CD4-positive, alpha-beta T cell treated with Interleukin-15 for 1 hour (primary cell): Measurements from ENCODE around the gene SPP2.

ENCODE experiments used
- DNase-seq: peaks from one replicate; pipeline ENCODE4 v3.0.0-alpha.2; 2020

SPP2 gene

GRCh38 chr2:234095301-234095700 lies 44.8 kb downstream of the SPP2 start:
- DNase-seq, result no peak

GRCh38 chr2:234096164-234096563 lies 45.7 kb downstream of the SPP2 start:
- no peak for DNase-seq

DNA sequence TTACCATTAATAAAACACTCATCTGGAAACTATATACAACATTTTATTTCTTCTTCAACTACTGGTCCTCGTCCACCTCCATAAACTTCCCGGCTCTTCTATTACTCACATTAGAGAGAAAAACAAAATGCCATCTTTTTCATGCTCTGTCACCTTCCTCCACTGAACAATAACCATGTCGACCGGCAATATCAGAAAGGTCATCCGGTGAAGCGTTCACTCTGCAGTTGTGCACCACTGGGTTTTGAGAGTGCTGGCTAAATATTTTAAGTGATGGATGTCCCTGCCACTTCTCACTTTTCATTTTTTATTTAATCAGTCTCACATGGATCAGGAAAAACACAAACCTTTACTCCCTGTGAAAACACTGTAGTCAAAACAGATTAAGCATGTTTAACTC lies 48.2 kb downstream of the SPP2 start:
- no peak for DNase-seq

- no peak for DNase-seq
Measured at GRCh38 chr2:234099266-234099665, 48.8 kb downstream of the SPP2 start.

GRCh38 chr2:234100686-234101085 lies 50.2 kb downstream of the SPP2 start:
- no peak for DNase-seq

DNA sequence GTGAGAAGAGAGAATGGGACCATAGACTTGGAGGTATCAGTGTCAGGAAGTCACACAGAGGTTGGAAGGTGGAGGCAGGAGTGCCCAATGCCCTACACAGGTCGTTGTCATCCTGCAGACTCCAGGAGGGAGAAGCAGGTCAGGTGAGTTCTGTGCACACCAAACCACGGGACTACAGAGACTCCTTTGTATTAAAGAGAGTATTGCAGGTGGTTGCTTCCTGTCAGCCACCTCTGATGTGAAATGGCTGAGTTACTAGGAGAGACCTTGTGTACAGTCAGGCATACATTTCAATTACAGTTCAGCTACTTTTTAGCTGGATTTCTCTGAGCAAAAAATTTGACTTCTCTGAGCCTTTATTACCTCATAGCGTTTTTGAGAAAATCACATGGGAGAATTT lies 51.6 kb downstream of the SPP2 start:
- DNase-seq, result peak; percentile 32

- no peak for DNase-seq
Measured at GRCh38 chr2:234107861-234108260, 57.4 kb downstream of the SPP2 start.

DNA sequence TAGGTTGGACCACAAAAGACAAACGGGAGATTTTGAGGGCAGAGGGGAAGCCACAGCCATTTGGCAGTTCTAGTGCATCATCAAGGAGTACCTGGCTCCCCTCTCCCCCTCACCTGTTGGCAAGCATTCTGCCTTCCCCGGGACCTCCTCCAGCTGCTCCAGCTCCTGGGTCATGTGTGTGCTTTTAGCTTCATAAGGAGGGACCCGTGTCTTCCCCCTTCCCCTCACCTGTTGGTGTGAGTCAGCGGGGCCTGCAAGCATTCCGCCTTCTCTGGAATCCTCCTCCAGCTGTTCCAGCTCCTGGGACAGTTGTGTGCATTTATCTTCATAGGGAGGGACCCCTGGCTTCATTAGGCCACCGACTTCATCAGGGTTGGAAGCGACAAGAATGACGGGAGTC lies 58.8 kb downstream of the SPP2 start:
- DNase-seq, result no peak

- no peak for DNase-seq
Measured at GRCh38 chr2:234110219-234110618, 59.7 kb downstream of the SPP2 start.

DNA sequence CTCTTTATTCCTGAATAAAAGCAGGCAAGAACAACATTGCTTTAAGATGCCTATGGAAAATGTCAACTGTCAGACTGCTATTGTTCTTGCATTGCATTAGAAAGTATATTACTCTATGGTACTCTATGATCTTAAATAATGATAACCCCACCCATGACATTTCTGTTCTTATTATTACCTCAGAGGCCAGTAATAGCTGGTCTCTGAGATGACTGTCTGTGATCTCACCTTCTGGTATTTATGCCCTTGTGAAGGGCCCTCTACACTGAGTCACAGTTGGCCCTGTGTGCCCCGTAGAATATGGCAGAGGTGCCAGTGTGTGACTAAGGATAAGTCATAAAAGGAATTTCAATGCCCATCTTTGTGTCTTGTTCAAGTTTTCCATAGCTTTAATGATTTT lies 61.0 kb downstream of the SPP2 start:
- DNase-seq, result no peak

GRCh38 chr2:234116010-234116409 lies 65.5 kb downstream of the SPP2 start:
- no peak for DNase-seq

DNA sequence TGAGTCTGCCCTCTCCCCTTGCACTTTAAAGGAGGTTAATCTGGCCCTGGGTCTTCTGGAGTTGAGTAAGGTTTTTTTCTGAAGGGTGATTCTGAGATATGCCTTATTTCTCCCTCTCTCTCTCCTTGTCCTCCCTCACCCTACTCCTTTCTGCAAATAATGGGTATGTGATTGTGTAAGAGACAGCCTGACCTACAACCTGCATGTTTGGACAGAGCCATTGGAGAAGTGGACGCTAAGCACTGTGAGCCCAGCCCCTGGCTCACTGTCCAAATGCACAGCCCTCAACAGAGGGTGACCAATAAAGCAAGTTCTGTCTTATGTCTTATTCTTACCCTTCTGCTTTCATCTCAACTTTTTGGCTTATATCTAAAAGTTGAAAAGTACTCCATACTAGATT lies 71.5 kb downstream of the SPP2 start:
- DNase-seq, result no peak

DNA sequence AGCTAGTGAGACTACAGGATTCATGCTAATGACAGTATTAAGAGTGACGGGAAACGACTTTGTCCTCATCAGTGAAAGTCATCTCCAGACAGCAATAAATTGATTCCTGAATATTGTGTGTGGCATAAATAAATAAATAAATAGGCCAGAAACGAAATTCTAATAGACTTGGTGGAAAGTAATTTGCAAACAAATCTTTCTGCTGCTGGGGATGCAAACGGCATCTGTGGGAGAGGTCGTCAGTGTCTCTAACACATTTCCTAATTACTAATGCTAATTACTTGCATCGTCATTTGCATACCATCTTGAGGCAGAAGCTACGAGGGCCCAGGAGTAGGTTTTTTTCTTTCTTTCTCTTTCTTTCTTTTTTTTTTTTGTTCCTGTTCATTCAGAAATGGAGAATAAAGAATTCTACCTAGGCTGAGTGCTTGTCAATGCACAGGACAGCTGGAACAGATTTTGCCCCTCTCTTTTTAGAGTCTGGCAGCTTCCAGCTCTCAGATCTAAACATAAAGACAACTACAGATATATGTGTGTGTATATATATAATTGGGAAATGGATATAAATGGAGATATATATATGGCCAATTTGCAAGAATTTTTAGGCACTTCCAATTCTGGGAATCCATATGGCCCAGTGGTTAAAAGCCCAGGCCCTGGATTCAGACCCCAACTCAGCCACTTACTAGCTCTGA lies 75.1 kb downstream of the SPP2 start:
- DNase-seq, result no peak

DNA sequence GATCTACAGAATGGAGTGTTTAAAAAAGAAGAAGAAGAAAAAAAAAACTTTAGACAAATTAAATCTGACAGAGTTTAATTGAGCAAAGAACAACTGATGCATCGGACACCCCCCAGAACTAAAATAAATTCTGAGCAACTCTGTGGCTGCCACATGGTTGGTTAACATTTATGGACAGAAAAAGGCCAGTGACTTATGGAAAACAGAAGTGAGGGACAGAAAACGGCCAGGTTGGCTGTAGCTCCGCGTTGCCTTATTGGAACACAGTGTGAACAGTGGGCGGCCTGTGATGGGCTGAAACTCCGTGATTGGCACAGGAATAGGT lies 75.6 kb downstream of the SPP2 start:
- no peak for DNase-seq
